Measurements from ENCODE around the gene ZSCAN20.

Gene ZSCAN20

GRCh38 chr1:33529957-33530356 lies 57.5 kb downstream of the ZSCAN20 start:
- no peaks in the 10 kb centered on the region for H3K36me3 Mint-ChIP-seq (ENCODE audit: low read depth)
- peaks cover 17% of the 10 kb centered on the region for H3K27me3 Mint-ChIP-seq (ENCODE audit: low read depth, poor library complexity)
- TF ChIP-seq, protein P1, sequence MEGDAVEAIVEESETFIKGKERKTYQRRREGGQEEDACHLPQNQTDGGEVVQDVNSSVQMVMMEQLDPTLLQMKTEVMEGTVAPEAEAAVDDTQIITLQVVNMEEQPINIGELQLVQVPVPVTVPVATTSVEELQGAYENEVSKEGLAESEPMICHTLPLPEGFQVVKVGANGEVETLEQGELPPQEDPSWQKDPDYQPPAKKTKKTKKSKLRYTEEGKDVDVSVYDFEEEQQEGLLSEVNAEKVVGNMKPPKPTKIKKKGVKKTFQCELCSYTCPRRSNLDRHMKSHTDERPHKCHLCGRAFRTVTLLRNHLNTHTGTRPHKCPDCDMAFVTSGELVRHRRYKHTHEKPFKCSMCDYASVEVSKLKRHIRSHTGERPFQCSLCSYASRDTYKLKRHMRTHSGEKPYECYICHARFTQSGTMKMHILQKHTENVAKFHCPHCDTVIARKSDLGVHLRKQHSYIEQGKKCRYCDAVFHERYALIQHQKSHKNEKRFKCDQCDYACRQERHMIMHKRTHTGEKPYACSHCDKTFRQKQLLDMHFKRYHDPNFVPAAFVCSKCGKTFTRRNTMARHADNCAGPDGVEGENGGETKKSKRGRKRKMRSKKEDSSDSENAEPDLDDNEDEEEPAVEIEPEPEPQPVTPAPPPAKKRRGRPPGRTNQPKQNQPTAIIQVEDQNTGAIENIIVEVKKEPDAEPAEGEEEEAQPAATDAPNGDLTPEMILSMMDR (IDR thresholded peaks at IDR 0.05): no peak
- no peak overlapping the region for H3K4me3 Mint-ChIP-seq
- H3K4me1 Mint-ChIP-seq: peaks cover 12% of the 10 kb centered on the region
- H3K9me3 Mint-ChIP-seq: no peaks in the 10 kb centered on the region
- no peak for DNase-seq
- H3K27ac Mint-ChIP-seq: no peak overlapping the region

GRCh38 chr1:33532250-33532649 lies 59.8 kb downstream of the ZSCAN20 start:
- peaks cover 18% of the 10 kb centered on the region for H3K4me1 Mint-ChIP-seq
- no peaks in the 10 kb centered on the region for H3K9me3 Mint-ChIP-seq
- no peak overlapping the region for H3K27ac Mint-ChIP-seq
- no peak overlapping the region for H3K4me3 Mint-ChIP-seq
- no peaks in the 10 kb centered on the region for H3K36me3 Mint-ChIP-seq (ENCODE audit: low read depth)
- TF ChIP-seq, protein P1 (IDR thresholded peaks at IDR 0.05): no peak
- peaks cover 25% of the 10 kb centered on the region for H3K27me3 Mint-ChIP-seq (ENCODE audit: low read depth, poor library complexity)
- DNase-seq: no peak

GRCh38 chr1:33532936-33533335 lies 60.5 kb downstream of the ZSCAN20 start:
- H3K9me3 Mint-ChIP-seq: no peaks in the 10 kb centered on the region
- H3K36me3 Mint-ChIP-seq (ENCODE audit: low read depth): no peaks in the 10 kb centered on the region
- H3K4me1 Mint-ChIP-seq: peaks cover 18% of the 10 kb centered on the region
- peaks cover 24% of the 10 kb centered on the region for H3K27me3 Mint-ChIP-seq (ENCODE audit: low read depth, poor library complexity)
- DNase-seq: no peak
- no peak overlapping the region for H3K27ac Mint-ChIP-seq
- H3K4me3 Mint-ChIP-seq: no peak overlapping the region
- TF ChIP-seq, protein P1 (IDR thresholded peaks at IDR 0.05): no peak

- TF ChIP-seq, protein P1 (IDR thresholded peaks at IDR 0.05): no peak
- H3K4me3 Mint-ChIP-seq: no peak overlapping the region
- H3K4me1 Mint-ChIP-seq: peaks cover 18% of the 10 kb centered on the region
- no peaks in the 10 kb centered on the region for H3K36me3 Mint-ChIP-seq (ENCODE audit: low read depth)
- H3K27ac Mint-ChIP-seq: no peak overlapping the region
- peaks cover 32% of the 10 kb centered on the region for H3K27me3 Mint-ChIP-seq (ENCODE audit: low read depth, poor library complexity)
- DNase-seq: no peak
- no peaks in the 10 kb centered on the region for H3K9me3 Mint-ChIP-seq
Observed at GRCh38 chr1:33535334-33535733, 62.9 kb downstream of the ZSCAN20 start.

- peaks cover 18% of the 10 kb centered on the region for H3K4me1 Mint-ChIP-seq
- no peak overlapping the region for H3K4me3 Mint-ChIP-seq
- no peak overlapping the region for H3K27ac Mint-ChIP-seq
- no peak for DNase-seq
- no peaks in the 10 kb centered on the region for H3K36me3 Mint-ChIP-seq (ENCODE audit: low read depth)
- peaks cover 25% of the 10 kb centered on the region for H3K27me3 Mint-ChIP-seq (ENCODE audit: low read depth, poor library complexity)
- TF ChIP-seq, protein P1 (IDR thresholded peaks at IDR 0.05): no peak
- H3K9me3 Mint-ChIP-seq: no peaks in the 10 kb centered on the region
Observed at GRCh38 chr1:33537885-33538284, 65.4 kb downstream of the ZSCAN20 start.

GRCh38 chr1:33541966-33542365 lies 69.5 kb downstream of the ZSCAN20 start:
- Mint-ChIP-seq H3K27me3 (ENCODE audit: low read depth, poor library complexity) (peaks cover 24% of the 10 kb centered on the region), H3K4me1 (no peaks in the 10 kb centered on the region)

More at GRCh38 chr1:33541966-33542365, 69.5 kb downstream of the ZSCAN20 start:
- Mint-ChIP-seq H3K27ac (no peak overlapping the region), H3K9me3 (no peaks in the 10 kb centered on the region), H3K4me3 (no peak overlapping the region), H3K36me3 (ENCODE audit: low read depth) (no peaks in the 10 kb centered on the region)
- TF ChIP-seq, protein P1 (IDR thresholded peaks at IDR 0.05): no peak
- no peak for DNase-seq

All from nephron progenitor cell (in vitro differentiated cells).